Stimulated activated CD8-positive, alpha-beta memory T cell treated with anti-CD3 and anti-CD28 coated beads, Interleukin-15, amount 100 ng/mL, for 4 hours (primary cell): ENCODE measurements around the gene HTT.

Experiments used
- DNase-seq, 2 donors: peaks; one replicate each; pipeline ENCODE4 v3.0.0-alpha.2; 2020; ENCODE audit warnings: low read depth in 2 of 2

Gene HTT

GRCh38 chr4:3174371-3175338 lies 100.2 kb downstream of the HTT start:
- DNase-seq: no peak

- DNase-seq: no peak
Observed at GRCh38 chr4:3176367-3177229, 102.1 kb downstream of the HTT start.

GRCh38 chr4:3177426-3177825 lies 102.9 kb downstream of the HTT start:
- DNase-seq: no peak

- no peak for DNase-seq
Observed at GRCh38 chr4:3177905-3178304, 103.4 kb downstream of the HTT start.

- DNase-seq: no peak
Observed at GRCh38 chr4:3178351-3178750, 103.9 kb downstream of the HTT start.

GRCh38 chr4:3179126-3179706 lies 104.7 kb downstream of the HTT start:
- DNase-seq: no peak

GRCh38 chr4:3183008-3183407 lies 108.5 kb downstream of the HTT start:
- DNase-seq: no peak

GRCh38 chr4:3184725-3185124 lies 110.2 kb downstream of the HTT start:
- no peak for DNase-seq

GRCh38 chr4:3186609-3187008 lies 112.1 kb downstream of the HTT start:
- no peak for DNase-seq

- no peak for DNase-seq
Observed at GRCh38 chr4:3188118-3188517, 113.6 kb downstream of the HTT start.

- no peak for DNase-seq
Observed at GRCh38 chr4:3189459-3189858, 115.0 kb downstream of the HTT start.

GRCh38 chr4:3190549-3190948 lies 116.1 kb downstream of the HTT start:
- no peak for DNase-seq

- DNase-seq: no peak
Observed at GRCh38 chr4:3192188-3192587, 117.7 kb downstream of the HTT start.

GRCh38 chr4:3192827-3193226 lies 118.3 kb downstream of the HTT start:
- DNase-seq: no peak

- no peak for DNase-seq
Observed at GRCh38 chr4:3193531-3194203, 119.2 kb downstream of the HTT start.

GRCh38 chr4:3196670-3197359 lies 122.3 kb downstream of the HTT start:
- no peak for DNase-seq

GRCh38 chr4:3197366-3198105 lies 123.1 kb downstream of the HTT start:
- DNase-seq: no peak

GRCh38 chr4:3198906-3199305 lies 124.4 kb downstream of the HTT start:
- no peak for DNase-seq

- DNase-seq: no peak
Observed at GRCh38 chr4:3199653-3200422, 125.4 kb downstream of the HTT start.
